ENCODE results near the gene DEGS1. TPM values are rescaled to one million over a fixed set of nuclear protein-coding genes. Genes with fewer than 3 reads are reported as not detected.

Gene DEGS1
- total and polyA plus RNA-seq, 2 experiments from 2014 or later, result 36.4 to 98.2 TPM

DNA sequence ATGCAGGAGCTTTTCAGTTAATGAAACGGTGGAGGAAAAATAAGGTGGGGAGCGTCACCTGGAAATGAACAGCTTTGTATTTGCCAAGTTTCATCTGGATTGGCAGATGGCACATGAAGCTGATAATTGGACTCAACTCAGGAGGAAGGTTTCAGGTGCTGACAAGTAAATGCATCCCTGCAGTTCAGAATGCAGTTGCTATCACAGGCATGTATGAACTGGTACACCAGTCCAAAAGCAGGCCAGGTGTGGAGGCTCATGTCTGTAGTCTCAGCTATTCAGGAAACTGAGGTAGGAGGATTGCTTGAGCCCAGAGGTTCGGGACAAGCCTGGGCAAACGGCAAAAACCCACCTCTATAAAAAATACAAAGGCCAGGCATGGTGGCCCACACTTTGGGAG, 15.5 kb downstream of the DEGS1 start:
- Histone ChIP-seq H3K27ac (no peak overlapping the region), H3K36me3 (no peaks in the 10 kb centered on the region), H3K27me3 (no peaks in the 10 kb centered on the region), H3K9me3 (ENCODE audit: low read depth) (no peaks in the 10 kb centered on the region), H3K4me1 (ENCODE audit: low read depth) (peaks cover 6% of the 10 kb centered on the region), H3K4me3 (no peak overlapping the region)
- DNase-seq (ENCODE audit: low read depth in 1 of 2, low spot score in 1 of 2), result no peak
- TF ChIP-seq, protein P1, sequence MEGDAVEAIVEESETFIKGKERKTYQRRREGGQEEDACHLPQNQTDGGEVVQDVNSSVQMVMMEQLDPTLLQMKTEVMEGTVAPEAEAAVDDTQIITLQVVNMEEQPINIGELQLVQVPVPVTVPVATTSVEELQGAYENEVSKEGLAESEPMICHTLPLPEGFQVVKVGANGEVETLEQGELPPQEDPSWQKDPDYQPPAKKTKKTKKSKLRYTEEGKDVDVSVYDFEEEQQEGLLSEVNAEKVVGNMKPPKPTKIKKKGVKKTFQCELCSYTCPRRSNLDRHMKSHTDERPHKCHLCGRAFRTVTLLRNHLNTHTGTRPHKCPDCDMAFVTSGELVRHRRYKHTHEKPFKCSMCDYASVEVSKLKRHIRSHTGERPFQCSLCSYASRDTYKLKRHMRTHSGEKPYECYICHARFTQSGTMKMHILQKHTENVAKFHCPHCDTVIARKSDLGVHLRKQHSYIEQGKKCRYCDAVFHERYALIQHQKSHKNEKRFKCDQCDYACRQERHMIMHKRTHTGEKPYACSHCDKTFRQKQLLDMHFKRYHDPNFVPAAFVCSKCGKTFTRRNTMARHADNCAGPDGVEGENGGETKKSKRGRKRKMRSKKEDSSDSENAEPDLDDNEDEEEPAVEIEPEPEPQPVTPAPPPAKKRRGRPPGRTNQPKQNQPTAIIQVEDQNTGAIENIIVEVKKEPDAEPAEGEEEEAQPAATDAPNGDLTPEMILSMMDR (IDR thresholded peaks at IDR 0.05; ENCODE audit: low read depth, low read length), result no peak

DNA sequence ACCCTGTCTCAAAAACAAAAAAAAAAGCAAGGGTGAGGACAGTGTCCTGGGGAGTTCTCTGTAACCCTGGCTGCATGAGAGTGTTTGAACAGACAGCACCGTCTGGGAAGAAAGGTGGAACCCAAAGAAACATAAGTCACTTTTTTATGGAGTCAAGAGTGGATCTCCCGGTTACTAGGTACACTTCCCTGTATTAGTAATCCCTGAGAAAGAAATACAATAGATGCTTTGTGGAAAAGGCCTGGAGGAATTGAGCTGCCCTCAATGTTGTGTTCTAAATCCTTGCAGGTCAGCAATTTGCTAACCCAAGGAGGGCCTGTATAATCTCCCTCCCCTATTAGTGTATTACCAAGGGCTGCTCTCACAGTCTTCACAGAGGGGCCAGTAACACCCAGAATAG, 16.6 kb downstream of the DEGS1 start:
- no peak for DNase-seq (ENCODE audit: low read depth in 1 of 2, low spot score in 1 of 2)
- Histone ChIP-seq H3K4me3 (no peak overlapping the region), H3K27ac (no peak overlapping the region)

DNA sequence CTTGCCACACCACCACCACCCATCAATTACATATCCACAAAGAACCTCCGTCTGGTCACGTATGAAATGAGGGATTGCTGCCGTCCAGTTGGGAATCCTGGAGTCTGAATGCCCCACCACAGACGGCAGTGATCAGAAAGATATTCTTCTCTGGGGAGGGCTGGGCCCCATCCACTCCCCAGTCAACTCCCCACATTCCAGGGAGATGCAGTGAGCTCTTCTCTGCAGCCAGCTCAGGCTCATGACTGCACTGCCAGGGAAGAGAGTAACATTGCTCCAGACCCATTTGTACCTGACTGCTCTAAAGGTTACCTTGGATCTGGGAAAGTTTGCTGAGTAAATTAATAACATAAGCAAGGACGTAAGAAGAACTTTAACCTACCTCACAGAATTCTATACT, 18.3 kb downstream of the DEGS1 start:
- no peak overlapping the region for H3K27ac ChIP-seq
- peaks cover 26% of the 10 kb centered on the region for H3K4me1 ChIP-seq (ENCODE audit: low read depth)
- H3K36me3 ChIP-seq, result no peaks in the 10 kb centered on the region
- TF ChIP-seq, protein P1 (IDR thresholded peaks at IDR 0.05; ENCODE audit: low read depth, low read length), result no peak
- DNase-seq (ENCODE audit: low read depth in 1 of 2, low spot score in 1 of 2), result no peak
- no peaks in the 10 kb centered on the region for H3K27me3 ChIP-seq
- no peaks in the 10 kb centered on the region for H3K9me3 ChIP-seq (ENCODE audit: low read depth)
- no peak overlapping the region for H3K4me3 ChIP-seq

More for the DNA sequence above, 16.6 kb downstream of the DEGS1 start:
- Histone ChIP-seq H3K4me1 (ENCODE audit: low read depth) (peaks cover 17% of the 10 kb centered on the region), H3K36me3 (no peaks in the 10 kb centered on the region), H3K9me3 (ENCODE audit: low read depth) (no peaks in the 10 kb centered on the region), H3K27me3 (no peaks in the 10 kb centered on the region)
- TF ChIP-seq, protein P1 (IDR thresholded peaks at IDR 0.05; ENCODE audit: low read depth, low read length), result no peak

DNA sequence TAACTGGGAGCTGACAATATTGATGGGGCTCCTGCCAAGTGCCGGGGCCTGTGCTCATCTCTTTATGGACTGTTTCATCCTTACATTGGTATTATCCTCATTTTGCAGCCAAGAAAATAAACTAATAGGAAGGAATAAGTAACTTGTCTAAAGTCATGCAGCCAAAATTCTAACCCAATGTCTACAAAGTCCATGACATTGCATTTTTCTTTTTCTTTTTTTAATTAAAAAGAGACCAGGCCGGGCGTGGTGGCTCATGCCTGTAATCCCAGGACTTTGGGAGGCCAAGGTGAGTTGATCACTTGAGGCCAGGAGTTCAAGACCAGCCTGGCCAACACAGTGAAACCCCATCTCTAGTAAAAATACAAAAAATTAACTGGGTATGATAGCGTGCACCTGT, 18.8 kb downstream of the DEGS1 start:
- no peak for DNase-seq (ENCODE audit: low read depth in 1 of 2, low spot score in 1 of 2)
- H3K9me3 ChIP-seq (ENCODE audit: low read depth), result no peaks in the 10 kb centered on the region
- H3K4me1 ChIP-seq (ENCODE audit: low read depth), result peaks cover 26% of the 10 kb centered on the region
- H3K36me3 ChIP-seq, result no peaks in the 10 kb centered on the region
- no peak overlapping the region for H3K4me3 ChIP-seq
- H3K27ac ChIP-seq, result no peak overlapping the region
- H3K27me3 ChIP-seq, result no peaks in the 10 kb centered on the region
- TF ChIP-seq, protein P1 (IDR thresholded peaks at IDR 0.05; ENCODE audit: low read depth, low read length), result no peak

DNA sequence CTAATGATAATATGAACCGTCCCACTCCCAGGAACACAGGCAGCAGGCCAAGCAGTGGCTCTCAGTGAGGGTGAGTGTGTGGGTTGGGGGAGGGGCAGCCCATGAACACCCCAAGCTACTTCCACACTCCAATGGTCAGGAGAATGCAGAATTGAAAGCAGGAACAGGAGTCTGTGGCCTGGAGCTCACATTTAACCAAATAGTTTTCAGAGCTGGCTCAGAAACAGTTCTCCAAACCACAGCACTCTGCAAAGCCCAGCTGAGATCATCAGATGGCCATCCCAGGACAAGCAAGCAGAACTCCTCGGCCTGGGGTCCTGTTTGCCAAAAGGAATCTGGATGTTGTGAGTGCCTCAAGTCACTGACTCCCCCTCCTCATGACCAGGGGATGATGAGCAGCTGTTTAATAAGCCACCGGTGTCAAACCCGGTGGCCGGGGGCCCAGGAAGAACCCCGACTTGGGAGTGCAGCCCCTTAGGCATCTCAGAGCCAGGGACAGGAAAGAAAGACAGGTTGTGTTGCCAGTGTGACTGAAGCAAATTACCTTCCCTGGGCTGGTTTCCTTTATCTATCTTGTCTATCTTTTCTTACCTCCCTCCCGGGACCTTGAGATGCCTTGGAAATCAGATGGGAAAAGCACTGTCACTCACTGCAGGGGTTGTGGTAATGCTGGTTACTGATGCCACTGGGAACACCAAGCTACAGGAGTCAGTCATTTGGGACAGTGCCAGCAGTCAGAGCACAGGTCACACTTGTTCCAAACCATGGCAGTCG, 20.4 kb downstream of the DEGS1 start:
- Histone ChIP-seq H3K27me3 (no peaks in the 10 kb centered on the region), H3K4me3 (no peak overlapping the region), H3K4me1 (ENCODE audit: low read depth) (peaks cover 26% of the 10 kb centered on the region), H3K36me3 (no peaks in the 10 kb centered on the region), H3K9me3 (ENCODE audit: low read depth) (no peaks in the 10 kb centered on the region), H3K27ac (no peak overlapping the region)
- peak in 1 of 2 donors; percentile 71 for DNase-seq (ENCODE audit: low read depth in 1 of 2, low spot score in 1 of 2)
- TF ChIP-seq, protein P1 (IDR thresholded peaks at IDR 0.05; ENCODE audit: low read depth, low read length), result no peak

Data from cardiac muscle cell (in vitro differentiated cells and primary cell).